ENCODE measurements around the gene ARL2. TPM values are rescaled to one million over a fixed set of nuclear protein-coding genes. Genes with fewer than 3 reads are reported as not detected.

ARL2 gene
- total and polyA plus RNA-seq, 2 donors (not counting 3 experiments of a cell fraction or from before 2014, with no cell fraction given) = 109 to 259 TPM

GRCh38 chr11:65045728-65046127 lies 31.8 kb downstream of the ARL2 start:
- Histone ChIP-seq H3K36me3 (ENCODE audit: control insufficient read depth in 2 of 2, extremely low read depth in 1 of 2, insufficient read depth in 2 of 2, low read length in 2 of 2) (peaks cover 0 to 8% of the 10 kb centered on the region in 2 experiments), H3K27me3 (ENCODE audit: control insufficient read depth in 2 of 2, insufficient read depth in 2 of 2, low read length in 2 of 2) (no peaks in the 10 kb centered on the region), H3K4me2 (ENCODE audit: insufficient read depth, low read length) (no peak overlapping the region), H3K9me1 (replicated peaks; ENCODE audit: control insufficient read depth, extremely low read depth, insufficient read depth, low read length) (no peaks in the 10 kb centered on the region), H3K79me2 (ENCODE audit: control insufficient read depth, insufficient read depth, low read length) (no peaks in the 10 kb centered on the region), H3K27ac (ENCODE audit: insufficient read depth, low read depth, low read length) (no peak overlapping the region), H3K9ac (replicated peaks; ENCODE audit: extremely low read depth, insufficient read depth, low read length) (no peak overlapping the region), H3K4me1 (ENCODE audit: control insufficient read depth, extremely low read depth, insufficient read depth, low read length) (peaks cover 13% of the 10 kb centered on the region), H4K20me1 (replicated peaks; ENCODE audit: control insufficient read depth, extremely low read depth, insufficient read depth, low read length) (no peaks in the 10 kb centered on the region), H3K9me3 (replicated peaks; ENCODE audit: control insufficient read depth, insufficient read depth, low read length) (no peaks in the 10 kb centered on the region), H2AFZ (ENCODE audit: low read depth, low read length) (no peak overlapping the region), H3K4me3 (replicated peaks in 1 of 3; ENCODE audit: insufficient read depth in 1 of 3, low read depth in 1 of 3, low read length in 3 of 3) (no peak overlapping the region)
- BruUV-seq (replicated peaks) = no TSS peak
- CTCF ChIA-PET = interaction anchor here (0.8 to 1.0 kb wide), 2 partner anchors 19 to 31 kb away, joined by 3 read pairs; partner anchors contain the start of genes ARL2 and SNX15
- dilution Hi-C loops (cut with MboI; ENCODE audit: extremely low pct_ligation_motif_present, low sequenced_read_pairs) = no loop called here
- FAIRE-seq (no peak), DNase-seq (ENCODE audit: low read depth, low spot score) (no peak)
- TF ChIP-seq POLR2AphosphoS5 (IDR thresholded peaks at IDR 0.05; ENCODE audit: insufficient read depth, low read depth, low read length) (no peak), CTCF (IDR thresholded peaks at IDR 0.05; ENCODE audit: extremely low read depth in 1 of 2, insufficient read depth in 1 of 2, low read depth in 1 of 2, low read length in 2 of 2) (no peak), MYC (IDR thresholded peaks at IDR 0.05; ENCODE audit: low read depth, low read length) (no peak), EZH2 (IDR thresholded peaks at IDR 0.05; ENCODE audit: borderline replicate concordance, low read depth, low read length, severe bottlenecking) (no peak), JUN (IDR thresholded peaks at IDR 0.05; ENCODE audit: borderline replicate concordance, insufficient read depth, insufficient read length, low read depth) (no peak), FOS (IDR thresholded peaks at IDR 0.05; ENCODE audit: borderline replicate concordance, insufficient read depth, low read length) (no peak), POLR2A (IDR thresholded peaks at IDR 0.05; ENCODE audit: low read depth, low read length) (no peak), MAX (IDR thresholded peaks at IDR 0.05; ENCODE audit: insufficient read depth, insufficient read length) (no peak), GATA2 (IDR thresholded peaks at IDR 0.05; ENCODE audit: insufficient read depth, insufficient read length, low read depth, low read length) (no peak)
- intact Hi-C loops (cut with micrococcal nuclease) = no loop called here
- POLR2A ChIA-PET = interaction anchor here (0.7 kb wide), 1 partner anchor 10 kb away, joined by 3 read pairs; no protein-coding TSS in a partner anchor
